NCI-H2107 (cell line): Measurements from ENCODE around the gene LCE7A.

ENCODE experiments used
- DNase-seq: peaks from one replicate; lab custom pipeline; 2025; lab: John Stamatoyannopoulos, UW

The LCE7A gene

DNA sequence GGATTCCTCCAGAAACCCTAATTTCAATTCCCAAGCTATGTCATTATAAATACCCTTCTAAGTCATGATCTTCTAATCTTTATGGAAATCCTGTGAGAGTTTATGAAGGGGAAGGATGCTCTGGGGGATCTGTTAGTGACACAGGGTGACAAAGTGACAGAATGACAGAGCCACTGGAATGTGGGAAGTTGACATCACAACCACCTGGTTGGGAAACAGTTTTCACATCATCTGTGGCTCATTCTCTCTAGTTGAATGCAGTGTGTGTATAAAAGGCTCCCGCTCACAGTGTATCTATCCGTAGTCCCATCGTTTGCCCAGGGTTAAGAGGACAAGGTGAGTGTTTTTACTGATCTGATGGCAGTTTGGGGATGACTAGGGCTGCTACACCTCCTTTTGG, at the start of gene LCE7A:
TSS of gene LCE7A (plus strand) at position 301 of the 400 bp plus-strand sequence. CDS start 702 bp downstream, outside the sequence.
- DNase-seq, result no peak

- DNase-seq, result no peak
Measured at GRCh38 chr1:152811050-152811449, 48.7 kb upstream of the LCE7A start.

DNA sequence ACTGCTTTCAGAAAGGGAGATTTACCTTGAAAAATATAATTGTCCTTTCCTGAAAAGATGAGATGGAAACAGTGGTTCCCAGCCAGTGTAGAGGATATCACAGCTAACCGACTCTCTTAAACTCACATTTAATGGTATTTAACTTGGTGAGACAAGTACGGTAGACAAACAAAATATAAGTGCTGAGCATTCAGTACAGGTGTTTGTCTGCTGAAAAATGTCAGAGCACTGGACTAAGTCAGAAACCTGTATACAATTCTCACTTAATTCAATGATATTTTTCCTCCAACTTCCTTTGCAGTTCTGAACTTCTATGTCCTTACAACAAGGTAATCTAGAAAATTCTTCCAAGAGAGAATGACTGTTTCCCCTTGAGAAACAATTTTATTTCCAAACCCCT, 48.1 kb upstream of the LCE7A start, which contains the start of gene LCE1B:
TSS of gene LCE1B (plus strand) at position 301 of the 400 bp plus-strand sequence. CDS start 476 bp downstream, outside the sequence.
- no peak for DNase-seq

DNA sequence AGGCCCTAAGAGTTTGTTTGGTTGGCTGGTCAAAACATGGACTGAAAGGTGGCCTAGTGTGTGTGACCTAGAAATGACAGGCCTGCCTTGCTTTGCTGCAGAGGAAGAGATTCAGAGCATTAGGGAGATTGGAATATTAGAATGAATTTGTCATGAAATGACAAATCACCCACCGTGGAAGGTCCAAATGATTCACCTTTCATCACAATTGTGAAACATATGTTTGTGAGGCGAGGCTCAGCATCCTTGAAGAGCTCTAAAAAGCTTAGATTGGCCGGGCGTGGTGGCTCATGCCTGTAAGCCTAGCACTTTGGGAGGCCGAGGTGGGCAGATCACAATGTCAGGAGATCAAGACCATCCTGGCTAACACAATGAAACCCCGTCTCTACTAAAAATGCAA, 42.5 kb upstream of the LCE7A start:
- no peak for DNase-seq

- DNase-seq, result no peak
Measured at GRCh38 chr1:152823294-152823693, 36.5 kb upstream of the LCE7A start.

- DNase-seq, result no peak
Measured at GRCh38 chr1:152824964-152825363, 34.8 kb upstream of the LCE7A start.

GRCh38 chr1:152827173-152827572, 32.6 kb upstream of the LCE7A start, which contains the start of gene LCE1A:
LCE1A (plus strand) TSS chr1:152827473; CDS start chr1:152827473, 0 bp downstream.
- DNase-seq, result no peak

GRCh38 chr1:152836870-152837269, 22.9 kb upstream of the LCE7A start:
- DNase-seq, result no peak

DNA sequence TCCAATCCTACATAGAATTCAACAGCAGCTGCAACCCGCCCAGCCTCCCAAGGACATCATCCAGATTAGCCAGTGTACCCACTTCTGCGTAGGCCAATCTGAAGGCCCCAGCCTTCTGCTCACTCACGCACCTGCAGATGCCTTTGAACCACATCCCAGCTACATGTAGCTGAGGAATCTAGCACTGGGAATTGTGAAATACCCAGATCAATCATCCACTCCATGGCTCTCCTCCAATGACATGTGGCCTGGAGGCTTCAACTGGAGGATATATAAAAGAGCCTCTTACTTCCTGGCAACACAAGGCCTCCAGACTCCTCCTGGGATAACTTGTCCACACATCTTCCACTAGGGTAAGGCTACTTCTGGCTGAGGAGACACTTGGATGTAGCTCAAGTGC, 17.2 kb upstream of the LCE7A start, which contains the start of gene LCE6A:
TSS of gene LCE6A (plus strand) at position 301 of the 400 bp plus-strand sequence. CDS start 665 bp downstream, outside the sequence.
- DNase-seq, result no peak

GRCh38 chr1:152855661-152856060, 4.1 kb upstream of the LCE7A start:
- no peak for DNase-seq

DNA sequence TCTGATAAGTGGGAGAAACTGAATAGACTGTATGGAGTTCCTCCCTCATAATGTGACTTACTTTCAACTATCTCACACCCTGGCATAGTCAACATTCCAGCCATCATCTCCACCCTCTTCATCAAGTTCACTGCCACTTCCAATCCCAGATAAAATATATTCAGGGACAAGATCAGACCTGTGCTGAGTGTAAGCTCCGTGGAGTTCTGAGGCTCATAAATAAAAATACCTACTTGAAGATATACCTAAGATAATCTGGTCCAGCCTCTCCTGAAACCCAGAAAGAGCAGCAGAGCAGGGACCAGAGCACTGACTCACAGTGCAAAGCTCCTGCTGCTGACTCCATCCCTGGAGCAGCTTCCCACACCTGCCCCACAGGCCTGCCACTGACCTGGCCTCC, 1.7 kb upstream of the LCE7A start:
- DNase-seq, result no peak

DNA sequence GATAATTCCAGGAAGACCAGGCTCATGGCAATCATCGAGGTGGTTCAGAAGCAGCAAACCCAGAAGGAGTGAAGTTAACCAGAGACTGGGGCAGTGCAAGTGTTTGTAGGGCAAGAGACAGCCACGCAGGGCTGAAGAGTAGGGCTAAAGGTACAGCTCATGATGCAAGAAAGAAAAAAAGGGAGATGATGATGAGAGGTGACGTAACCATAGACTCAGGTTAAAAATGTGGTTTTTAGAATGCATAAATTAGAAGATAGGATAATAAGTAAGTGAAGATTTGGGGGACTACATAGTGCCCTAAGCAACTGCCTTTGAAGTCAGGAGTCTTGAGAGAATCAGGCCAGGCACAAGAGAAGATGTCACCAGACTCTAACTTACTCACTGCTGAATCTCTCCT, 333 bp downstream of the LCE7A start:
- no peak for DNase-seq

- no peak for DNase-seq
Measured at GRCh38 chr1:152861374-152861773, 1.6 kb downstream of the LCE7A start.

- DNase-seq, result no peak
Measured at GRCh38 chr1:152864443-152864842, 4.6 kb downstream of the LCE7A start.

GRCh38 chr1:152866321-152866720, 6.5 kb downstream of the LCE7A start:
- DNase-seq, result no peak

DNA sequence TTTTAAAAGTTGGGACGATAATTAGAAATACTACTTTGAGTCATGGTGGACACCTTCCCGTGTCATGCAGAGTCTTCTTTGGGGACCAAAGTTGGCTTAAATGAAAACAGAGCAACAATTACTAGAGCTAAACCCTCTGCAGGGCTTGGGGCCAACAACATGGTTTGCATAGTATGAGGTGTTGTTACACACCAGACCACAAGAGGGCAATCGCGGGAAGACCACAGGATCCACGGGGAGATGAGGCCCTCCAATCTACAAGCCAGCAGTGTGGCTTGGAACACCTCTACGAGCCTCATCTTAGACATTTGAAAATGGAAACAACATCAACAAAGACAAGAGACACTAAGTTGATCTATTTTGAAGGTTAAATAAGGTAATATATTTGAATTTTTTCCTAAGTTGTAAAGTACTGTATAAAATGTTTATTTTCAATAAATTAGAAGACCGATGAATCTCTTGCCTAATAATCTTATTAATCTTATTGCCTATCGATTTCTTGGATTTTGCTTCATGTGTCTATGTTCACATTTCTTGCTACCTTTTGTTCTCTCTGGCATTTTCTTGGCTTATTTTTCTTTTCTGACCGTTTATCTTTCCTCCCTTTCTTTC, 10.1 kb downstream of the LCE7A start:
- peak; percentile 46 for DNase-seq

- DNase-seq, result peak; percentile 16
Measured at GRCh38 chr1:152870831-152871730, 11.3 kb downstream of the LCE7A start.

DNA sequence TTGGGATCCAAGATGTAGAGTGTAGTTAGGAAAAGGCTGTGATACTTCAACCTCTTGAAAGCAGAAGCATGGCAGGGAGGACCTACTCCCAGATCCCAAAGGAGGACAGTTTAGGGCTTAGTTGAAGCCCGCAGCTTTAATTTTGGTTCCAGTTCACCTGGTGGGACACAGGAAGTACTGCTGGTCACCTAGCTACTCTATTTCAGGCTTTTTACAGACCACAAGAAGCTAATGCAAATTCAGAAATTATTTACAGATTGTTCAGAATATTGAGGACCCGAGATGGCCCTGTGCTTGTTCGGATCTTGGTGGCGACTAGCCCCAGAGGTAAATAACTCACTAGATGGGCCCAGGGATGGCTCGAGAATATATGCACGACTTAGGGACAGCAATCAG, 11.9 kb downstream of the LCE7A start:
- no peak for DNase-seq

DNA sequence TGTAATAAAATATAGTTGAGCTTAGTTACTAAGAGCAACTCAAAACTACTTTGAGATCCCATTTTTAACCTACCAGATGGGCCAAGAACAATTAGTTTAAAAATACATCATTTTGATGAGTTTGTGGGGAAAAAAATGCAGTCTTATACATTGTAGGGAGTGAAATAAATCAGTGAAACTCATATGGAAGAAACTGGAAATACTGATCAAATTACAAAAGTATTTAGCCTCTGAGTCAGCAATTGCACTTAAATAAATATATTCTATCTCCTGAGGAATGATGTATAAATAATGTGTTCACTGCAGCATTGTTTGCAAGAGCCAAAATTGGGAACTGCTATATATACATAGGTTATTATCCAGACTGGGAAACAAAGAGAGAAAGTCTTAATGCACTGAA, 13.7 kb downstream of the LCE7A start:
- DNase-seq, result no peak

- no peak for DNase-seq
Measured at GRCh38 chr1:152876827-152877226, 17.0 kb downstream of the LCE7A start.

GRCh38 chr1:152878042-152878441, 18.2 kb downstream of the LCE7A start, which contains the start of gene SMCP:
SMCP (plus strand) TSS chr1:152878322; CDS start chr1:152884423, 6,101 bp downstream.
- no peak for DNase-seq

GRCh38 chr1:152879559-152880198, 19.9 kb downstream of the LCE7A start:
- no peak for DNase-seq
